ENCODE results near the gene ADH6.

DNA sequence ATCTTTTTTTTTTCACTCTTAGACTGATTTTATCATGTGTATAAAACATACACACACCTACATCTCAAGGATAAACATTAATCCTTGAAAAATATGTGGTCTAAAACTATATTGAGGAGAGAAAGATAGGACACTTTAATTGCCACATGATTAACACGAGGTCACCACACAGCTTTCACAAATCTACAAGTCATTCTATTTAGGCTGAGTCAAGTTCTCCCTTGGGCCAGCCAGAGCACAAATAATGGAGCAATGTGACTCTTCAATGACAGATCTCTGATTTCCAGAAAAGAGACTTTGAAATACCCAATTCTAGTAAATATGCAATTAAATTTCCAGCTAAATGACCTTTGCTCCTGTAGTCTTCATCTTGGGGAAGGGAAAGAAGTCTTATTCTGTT, 62.1 kb downstream of the ADH6 start:
- TF ChIP-seq, protein P1, sequence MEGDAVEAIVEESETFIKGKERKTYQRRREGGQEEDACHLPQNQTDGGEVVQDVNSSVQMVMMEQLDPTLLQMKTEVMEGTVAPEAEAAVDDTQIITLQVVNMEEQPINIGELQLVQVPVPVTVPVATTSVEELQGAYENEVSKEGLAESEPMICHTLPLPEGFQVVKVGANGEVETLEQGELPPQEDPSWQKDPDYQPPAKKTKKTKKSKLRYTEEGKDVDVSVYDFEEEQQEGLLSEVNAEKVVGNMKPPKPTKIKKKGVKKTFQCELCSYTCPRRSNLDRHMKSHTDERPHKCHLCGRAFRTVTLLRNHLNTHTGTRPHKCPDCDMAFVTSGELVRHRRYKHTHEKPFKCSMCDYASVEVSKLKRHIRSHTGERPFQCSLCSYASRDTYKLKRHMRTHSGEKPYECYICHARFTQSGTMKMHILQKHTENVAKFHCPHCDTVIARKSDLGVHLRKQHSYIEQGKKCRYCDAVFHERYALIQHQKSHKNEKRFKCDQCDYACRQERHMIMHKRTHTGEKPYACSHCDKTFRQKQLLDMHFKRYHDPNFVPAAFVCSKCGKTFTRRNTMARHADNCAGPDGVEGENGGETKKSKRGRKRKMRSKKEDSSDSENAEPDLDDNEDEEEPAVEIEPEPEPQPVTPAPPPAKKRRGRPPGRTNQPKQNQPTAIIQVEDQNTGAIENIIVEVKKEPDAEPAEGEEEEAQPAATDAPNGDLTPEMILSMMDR (IDR thresholded peaks at IDR 0.05): no peak
- TF ChIP-seq POLR2A (IDR thresholded peaks at IDR 0.05): no peak
- TF ChIP-seq EP300 (IDR thresholded peaks at IDR 0.05): no peak
